Mucosa of stomach (tissue), 1 donor: Measurements from ENCODE around the gene INPP5A.
"Not testable (repeated sequence)": the region's sequence is repeated elsewhere in the genome, so short reads cannot be mapped to it uniquely, and the experiment has no call there.

Experiments used
- H3K27me3 ChIP-seq: one replicate; pipeline ENCODE4 v1.7.0; 2013; ENCODE audit warnings: mild to moderate bottlenecking, low read length; ENCODE audit not compliant: control insufficient read depth, insufficient read depth
- H3K36me3 ChIP-seq: one replicate; pipeline ENCODE4 v1.7.0; 2013; ENCODE audit warnings: low read length; ENCODE audit not compliant: control insufficient read depth, insufficient read depth
- H3K4me1 ChIP-seq: one replicate; pipeline ENCODE4 v1.7.0; 2013; ENCODE audit warnings: mild to moderate bottlenecking, low read length; ENCODE audit not compliant: control insufficient read depth, insufficient read depth
- H3K4me3 ChIP-seq: one replicate; pipeline ENCODE4 v1.7.0; 2013; ENCODE audit warnings: low read length
- H3K9ac ChIP-seq: one replicate; pipeline ENCODE4 v1.7.0; 2013; ENCODE audit warnings: mild to moderate bottlenecking, low read length, moderate library complexity
- H3K9me3 ChIP-seq: one replicate; pipeline ENCODE4 v1.7.0; 2013; ENCODE audit warnings: mild to moderate bottlenecking, low read length, moderate library complexity; ENCODE audit not compliant: control insufficient read depth
- donor health status: Pancreatic carcinoma.

Gene INPP5A

GRCh38 chr10:132676193-132676891 is 138.8 kb downstream of the INPP5A start:
- H3K27me3 ChIP-seq, result no peaks in the 10 kb centered on the region
- peaks cover 19% of the 10 kb centered on the region for H3K4me1 ChIP-seq
- H3K4me3 ChIP-seq, result no peak overlapping the region
- H3K36me3 ChIP-seq, result no peaks in the 10 kb centered on the region
- H3K9ac ChIP-seq, result peak overlapping the region; percentile 52
- H3K9me3 ChIP-seq, result no peaks in the 10 kb centered on the region

GRCh38 chr10:132677096-132677472 is 139.5 kb downstream of the INPP5A start:
- H3K4me3 ChIP-seq, result no peak overlapping the region
- H3K9ac ChIP-seq, result peak overlapping the region; percentile 52
- no peaks in the 10 kb centered on the region for H3K9me3 ChIP-seq
- H3K36me3 ChIP-seq, result no peaks in the 10 kb centered on the region
- H3K27me3 ChIP-seq, result no peaks in the 10 kb centered on the region
- peaks cover 14% of the 10 kb centered on the region for H3K4me1 ChIP-seq

- Histone ChIP-seq H3K27me3 (no peaks in the 10 kb centered on the region), H3K4me1 (peaks cover 18% of the 10 kb centered on the region), H3K9me3 (no peaks in the 10 kb centered on the region), H3K4me3 (no peak overlapping the region), H3K9ac (no peak overlapping the region), H3K36me3 (no peaks in the 10 kb centered on the region)
Observed at GRCh38 chr10:132677473-132678227, 140.1 kb downstream of the INPP5A start.

- Histone ChIP-seq H3K9me3 (no peaks in the 10 kb centered on the region), H3K4me3 (no peak overlapping the region), H3K9ac (no peak overlapping the region), H3K27me3 (no peaks in the 10 kb centered on the region), H3K36me3 (no peaks in the 10 kb centered on the region), H3K4me1 (peaks cover 20% of the 10 kb centered on the region)
Observed at GRCh38 chr10:132678436-132679216, 141.0 kb downstream of the INPP5A start.

- H3K9me3 ChIP-seq, result no peaks in the 10 kb centered on the region
- no peak overlapping the region for H3K4me3 ChIP-seq
- no peaks in the 10 kb centered on the region for H3K36me3 ChIP-seq
- peaks cover 25% of the 10 kb centered on the region for H3K4me1 ChIP-seq
- H3K9ac ChIP-seq, result no peak overlapping the region
- H3K27me3 ChIP-seq, result no peaks in the 10 kb centered on the region
Observed at GRCh38 chr10:132679217-132679595, 141.6 kb downstream of the INPP5A start.

- Histone ChIP-seq H3K27me3 (no peaks in the 10 kb centered on the region), H3K9ac (no peak overlapping the region), H3K9me3 (no peaks in the 10 kb centered on the region), H3K4me1 (peaks cover 30% of the 10 kb centered on the region), H3K36me3 (no peaks in the 10 kb centered on the region), H3K4me3 (no peak overlapping the region)
Observed at GRCh38 chr10:132679640-132680039, 142.1 kb downstream of the INPP5A start.

- not testable (repeated sequence) for H3K27me3 ChIP-seq, H3K4me3 ChIP-seq, H3K36me3 ChIP-seq, H3K9me3 ChIP-seq, H3K9ac ChIP-seq
- H3K4me1 ChIP-seq, result peaks cover 33% of the 10 kb centered on the region
Observed at GRCh38 chr10:132680741-132681140, 143.2 kb downstream of the INPP5A start.

GRCh38 chr10:132681858-132682755 is 144.5 kb downstream of the INPP5A start:
- H3K9me3 ChIP-seq, result no peaks in the 10 kb centered on the region
- H3K4me3 ChIP-seq, result no peak overlapping the region
- H3K9ac ChIP-seq, result no peak overlapping the region
- no peaks in the 10 kb centered on the region for H3K36me3 ChIP-seq
- no peaks in the 10 kb centered on the region for H3K27me3 ChIP-seq
- peaks cover 36% of the 10 kb centered on the region for H3K4me1 ChIP-seq

- Histone ChIP-seq H3K36me3 (no peaks in the 10 kb centered on the region), H3K9ac (peak overlapping the region; percentile 70), H3K9me3 (no peaks in the 10 kb centered on the region), H3K4me1 (peaks cover 55% of the 10 kb centered on the region), H3K27me3 (no peaks in the 10 kb centered on the region), H3K4me3 (no peak overlapping the region)
Observed at GRCh38 chr10:132684164-132684891, 146.7 kb downstream of the INPP5A start.

- H3K9ac ChIP-seq, result peak overlapping the region; percentile 38
- peaks cover 56% of the 10 kb centered on the region for H3K4me1 ChIP-seq
- H3K4me3 ChIP-seq, result no peak overlapping the region
- no peaks in the 10 kb centered on the region for H3K27me3 ChIP-seq
- no peaks in the 10 kb centered on the region for H3K36me3 ChIP-seq
- no peaks in the 10 kb centered on the region for H3K9me3 ChIP-seq
Observed at GRCh38 chr10:132685101-132685891, 147.7 kb downstream of the INPP5A start.
